ENCODE data around the gene FCGBP.

Gene FCGBP

GRCh38 chr19:39942366-39942730, 7.9 kb upstream of the FCGBP start:
- H3K9me3 ChIP-seq (ENCODE audit: control insufficient read depth, low read depth, low read length), result no peaks in the 10 kb centered on the region
- no peak overlapping the region for H3K9ac ChIP-seq (ENCODE audit: low read length)
- no peaks in the 10 kb centered on the region for H3K27me3 ChIP-seq (ENCODE audit: control insufficient read depth, insufficient read depth, low read length)
- peaks cover 7% of the 10 kb centered on the region for H3K4me1 ChIP-seq (ENCODE audit: control insufficient read depth, low read depth, low read length)
- H3K4me3 ChIP-seq (ENCODE audit: low read length), result no peak overlapping the region
- H3K27ac ChIP-seq (ENCODE audit: low read length), result no peak overlapping the region
- H3K36me3 ChIP-seq (ENCODE audit: control insufficient read depth, low read depth, low read length), result no peaks in the 10 kb centered on the region

GRCh38 chr19:39941615-39942365, 7.4 kb upstream of the FCGBP start:
- Histone ChIP-seq H3K36me3 (ENCODE audit: control insufficient read depth, low read depth, low read length) (no peaks in the 10 kb centered on the region), H3K4me3 (ENCODE audit: low read length) (no peak overlapping the region), H3K27me3 (ENCODE audit: control insufficient read depth, insufficient read depth, low read length) (no peaks in the 10 kb centered on the region), H3K9me3 (ENCODE audit: control insufficient read depth, low read depth, low read length) (no peaks in the 10 kb centered on the region), H3K9ac (ENCODE audit: low read length) (no peak overlapping the region), H3K4me1 (ENCODE audit: control insufficient read depth, low read depth, low read length) (peaks cover 7% of the 10 kb centered on the region), H3K27ac (ENCODE audit: low read length) (no peak overlapping the region)

- no peaks in the 10 kb centered on the region for H3K36me3 ChIP-seq (ENCODE audit: control insufficient read depth, low read depth, low read length)
- H3K4me1 ChIP-seq (ENCODE audit: control insufficient read depth, low read depth, low read length), result peaks cover 7% of the 10 kb centered on the region
- no peak overlapping the region for H3K27ac ChIP-seq (ENCODE audit: low read length)
- no peak overlapping the region for H3K4me3 ChIP-seq (ENCODE audit: low read length)
- no peaks in the 10 kb centered on the region for H3K9me3 ChIP-seq (ENCODE audit: control insufficient read depth, low read depth, low read length)
- H3K27me3 ChIP-seq (ENCODE audit: control insufficient read depth, insufficient read depth, low read length), result no peaks in the 10 kb centered on the region
- no peak overlapping the region for H3K9ac ChIP-seq (ENCODE audit: low read length)
Observed at GRCh38 chr19:39941151-39941550, 6.7 kb upstream of the FCGBP start.

- no peak overlapping the region for H3K4me3 ChIP-seq (ENCODE audit: low read length)
- no peak overlapping the region for H3K27ac ChIP-seq (ENCODE audit: low read length)
- peaks cover 7% of the 10 kb centered on the region for H3K4me1 ChIP-seq (ENCODE audit: control insufficient read depth, low read depth, low read length)
- H3K9ac ChIP-seq (ENCODE audit: low read length), result no peak overlapping the region
- H3K9me3 ChIP-seq (ENCODE audit: control insufficient read depth, low read depth, low read length), result no peaks in the 10 kb centered on the region
- no peaks in the 10 kb centered on the region for H3K27me3 ChIP-seq (ENCODE audit: control insufficient read depth, insufficient read depth, low read length)
- H3K36me3 ChIP-seq (ENCODE audit: control insufficient read depth, low read depth, low read length), result no peaks in the 10 kb centered on the region
Observed at GRCh38 chr19:39940221-39940833, 5.9 kb upstream of the FCGBP start.

- H3K36me3 ChIP-seq (ENCODE audit: control insufficient read depth, low read depth, low read length), result no peaks in the 10 kb centered on the region
- no peaks in the 10 kb centered on the region for H3K9me3 ChIP-seq (ENCODE audit: control insufficient read depth, low read depth, low read length)
- H3K27me3 ChIP-seq (ENCODE audit: control insufficient read depth, insufficient read depth, low read length), result no peaks in the 10 kb centered on the region
- peaks cover 7% of the 10 kb centered on the region for H3K4me1 ChIP-seq (ENCODE audit: control insufficient read depth, low read depth, low read length)
- H3K9ac ChIP-seq (ENCODE audit: low read length), result no peak overlapping the region
- H3K27ac ChIP-seq (ENCODE audit: low read length), result no peak overlapping the region
- no peak overlapping the region for H3K4me3 ChIP-seq (ENCODE audit: low read length)
Observed at GRCh38 chr19:39939556-39939955, 5.1 kb upstream of the FCGBP start.

- Histone ChIP-seq H3K9ac (ENCODE audit: low read length) (no peak overlapping the region), H3K27ac (ENCODE audit: low read length) (no peak overlapping the region), H3K9me3 (ENCODE audit: control insufficient read depth, low read depth, low read length) (no peaks in the 10 kb centered on the region), H3K27me3 (ENCODE audit: control insufficient read depth, insufficient read depth, low read length) (no peaks in the 10 kb centered on the region), H3K4me1 (ENCODE audit: control insufficient read depth, low read depth, low read length) (peaks cover 7% of the 10 kb centered on the region), H3K4me3 (ENCODE audit: low read length) (no peak overlapping the region), H3K36me3 (ENCODE audit: control insufficient read depth, low read depth, low read length) (no peaks in the 10 kb centered on the region)
Observed at GRCh38 chr19:39937787-39938186, 3.4 kb upstream of the FCGBP start.

GRCh38 chr19:39937094-39937720, 2.8 kb upstream of the FCGBP start:
- Histone ChIP-seq H3K4me1 (ENCODE audit: control insufficient read depth, low read depth, low read length) (peaks cover 7% of the 10 kb centered on the region), H3K9ac (ENCODE audit: low read length) (no peak overlapping the region), H3K9me3 (ENCODE audit: control insufficient read depth, low read depth, low read length) (no peaks in the 10 kb centered on the region), H3K27me3 (ENCODE audit: control insufficient read depth, insufficient read depth, low read length) (no peaks in the 10 kb centered on the region), H3K27ac (ENCODE audit: low read length) (no peak overlapping the region), H3K36me3 (ENCODE audit: control insufficient read depth, low read depth, low read length) (no peaks in the 10 kb centered on the region), H3K4me3 (ENCODE audit: low read length) (no peak overlapping the region)

GRCh38 chr19:39936622-39937021, 2.2 kb upstream of the FCGBP start:
- Histone ChIP-seq H3K4me1 (ENCODE audit: control insufficient read depth, low read depth, low read length) (peaks cover 2% of the 10 kb centered on the region), H3K27ac (ENCODE audit: low read length) (no peak overlapping the region), H3K9ac (ENCODE audit: low read length) (no peak overlapping the region), H3K27me3 (ENCODE audit: control insufficient read depth, insufficient read depth, low read length) (no peaks in the 10 kb centered on the region), H3K4me3 (ENCODE audit: low read length) (no peak overlapping the region), H3K9me3 (ENCODE audit: control insufficient read depth, low read depth, low read length) (no peaks in the 10 kb centered on the region), H3K36me3 (ENCODE audit: control insufficient read depth, low read depth, low read length) (no peaks in the 10 kb centered on the region)

GRCh38 chr19:39936020-39936419, 1.6 kb upstream of the FCGBP start:
- Histone ChIP-seq H3K9me3 (ENCODE audit: control insufficient read depth, low read depth, low read length) (no peaks in the 10 kb centered on the region), H3K27ac (ENCODE audit: low read length) (no peak overlapping the region), H3K4me3 (ENCODE audit: low read length) (no peak overlapping the region), H3K27me3 (ENCODE audit: control insufficient read depth, insufficient read depth, low read length) (no peaks in the 10 kb centered on the region), H3K9ac (ENCODE audit: low read length) (no peak overlapping the region), H3K4me1 (ENCODE audit: control insufficient read depth, low read depth, low read length) (no peaks in the 10 kb centered on the region), H3K36me3 (ENCODE audit: control insufficient read depth, low read depth, low read length) (no peaks in the 10 kb centered on the region)

GRCh38 chr19:39935364-39935661, 879 bp upstream of the FCGBP start:
- no peak overlapping the region for H3K9ac ChIP-seq (ENCODE audit: low read length)
- no peaks in the 10 kb centered on the region for H3K27me3 ChIP-seq (ENCODE audit: control insufficient read depth, insufficient read depth, low read length)
- no peak overlapping the region for H3K4me3 ChIP-seq (ENCODE audit: low read length)
- H3K27ac ChIP-seq (ENCODE audit: low read length), result no peak overlapping the region
- no peaks in the 10 kb centered on the region for H3K9me3 ChIP-seq (ENCODE audit: control insufficient read depth, low read depth, low read length)
- H3K36me3 ChIP-seq (ENCODE audit: control insufficient read depth, low read depth, low read length), result no peaks in the 10 kb centered on the region
- H3K4me1 ChIP-seq (ENCODE audit: control insufficient read depth, low read depth, low read length), result no peaks in the 10 kb centered on the region

- H3K9ac ChIP-seq (ENCODE audit: low read length), result no peak overlapping the region
- peaks cover 3% of the 10 kb centered on the region for H3K4me1 ChIP-seq (ENCODE audit: control insufficient read depth, low read depth, low read length)
- no peak overlapping the region for H3K4me3 ChIP-seq (ENCODE audit: low read length)
- no peaks in the 10 kb centered on the region for H3K36me3 ChIP-seq (ENCODE audit: control insufficient read depth, low read depth, low read length)
- no peak overlapping the region for H3K27ac ChIP-seq (ENCODE audit: low read length)
- H3K27me3 ChIP-seq (ENCODE audit: control insufficient read depth, insufficient read depth, low read length), result no peaks in the 10 kb centered on the region
- no peaks in the 10 kb centered on the region for H3K9me3 ChIP-seq (ENCODE audit: control insufficient read depth, low read depth, low read length)
Observed at GRCh38 chr19:39929750-39930149, 4.7 kb downstream of the FCGBP start.

GRCh38 chr19:39928357-39928725, 6.1 kb downstream of the FCGBP start:
- no peaks in the 10 kb centered on the region for H3K27me3 ChIP-seq (ENCODE audit: control insufficient read depth, insufficient read depth, low read length)
- H3K4me3 ChIP-seq (ENCODE audit: low read length), result no peak overlapping the region
- no peaks in the 10 kb centered on the region for H3K9me3 ChIP-seq (ENCODE audit: control insufficient read depth, low read depth, low read length)
- no peaks in the 10 kb centered on the region for H3K36me3 ChIP-seq (ENCODE audit: control insufficient read depth, low read depth, low read length)
- peaks cover 3% of the 10 kb centered on the region for H3K4me1 ChIP-seq (ENCODE audit: control insufficient read depth, low read depth, low read length)
- no peak overlapping the region for H3K9ac ChIP-seq (ENCODE audit: low read length)
- no peak overlapping the region for H3K27ac ChIP-seq (ENCODE audit: low read length)

Measured in iPS-18a (cell line).